K562 (cell line): ENCODE data around the gene IL18RAP. TPM values are rescaled to one million over a fixed set of nuclear protein-coding genes. Genes with fewer than 3 reads are reported as not detected.
A peak's percentile ranks its signal among the peaks of the same experiment; 100 is the strongest.

Experiments
- ATAC-seq: fragments of 200-7000 bp; cut with Tn5 transposase; 3 replicates; pipeline ENCODE4 v1.9.1; 2020; ENCODE audit warnings: moderate library complexity
- BruUV-seq: library from RNA; stranded (reverse); fragments of 400-500 nt; replicated peaks from 2 replicates; lab custom pipeline; 2021; lab: Mats Ljungman, UMichigan
- CTCF ChIA-PET: fragments of 300-600 bp; formaldehyde crosslinking; extraction: SDS; loops from one replicate; lab custom pipeline; 2021; ENCODE audit warnings: low intra/inter-chr PET ratio; lab: Yijun Ruan, JAX
- POLR2A ChIA-PET: fragments of 300-600, 350-650 bp; sonication (Branson Sonifier 250); formaldehyde crosslinking; extraction: SDS; loops from one replicate; lab custom pipeline; 2021; ENCODE audit warnings: antibody characterized with exemption, inconsistent platforms; lab: Yijun Ruan, JAX
- DNase-seq, 4 experiments: peaks; one replicate each; pipeline versions ENCODE4 v3.0.0 to v3.0.0-alpha.2; 2011 to 2018; ENCODE audit warnings: low spot score in 3 of 4, mixed read lengths in 3 of 4; ENCODE audit errors: extremely low read depth in 1 of 4
- FAIRE-seq: peaks from 2 replicates; lab custom pipeline; 2011; peaks lifted over from hg19 to GRCh38; lab: Jason Lieb, UNC
- H2AFZ ChIP-seq: 2 replicates; pipeline ENCODE4 v1.6.0; 2011; ENCODE audit warnings: low read depth, low read length, control low read depth, inconsistent platforms
- H3K27ac ChIP-seq: fragments of 200-600 bp; 3 replicates; pipeline ENCODE4 v1.8.0; 2011; ENCODE audit warnings: low read depth, mild to moderate bottlenecking, control low read depth, inconsistent platforms, low read length, moderate library complexity, mixed read lengths; ENCODE audit errors: extremely low read depth
- H3K27me3 ChIP-seq, 2 experiments: fragments of 300-600 bp in 1 of 2; 2 replicates in 1 of 2; 3 replicates in 1 of 2; pipeline versions ENCODE4 v1.6.0 to v1.8.0; 2011; ENCODE audit warnings: inconsistent platforms in 2 of 2, low read length in 2 of 2, mild to moderate bottlenecking in 1 of 2, mixed read lengths in 1 of 2, moderate library complexity in 1 of 2; ENCODE audit not compliant: control insufficient read depth in 2 of 2, insufficient read depth in 2 of 2
- H3K36me3 ChIP-seq: fragments of 300-600 bp; 3 replicates; pipeline ENCODE4 v1.8.0; 2011; ENCODE audit warnings: mild to moderate bottlenecking, low read length, inconsistent platforms; ENCODE audit not compliant: control insufficient read depth, insufficient read depth
- H3K4me1 ChIP-seq, 2 experiments: fragments of 200-600 bp in 1 of 2; replicated peaks in 1 of 2; 2 replicates in 1 of 2; 3 replicates in 1 of 2; pipeline versions ENCODE4 v1.5.1 to v1.8.0; 2011; ENCODE audit warnings: inconsistent platforms in 2 of 2, low read length in 2 of 2, mild to moderate bottlenecking in 1 of 2, mixed read lengths in 1 of 2, moderate library complexity in 1 of 2; ENCODE audit not compliant: control insufficient read depth in 2 of 2, insufficient read depth in 2 of 2
- H3K4me2 ChIP-seq: 2 replicates; pipeline ENCODE4 v1.6.1; 2011; ENCODE audit warnings: low read length, control low read depth, inconsistent platforms, mixed read lengths; ENCODE audit not compliant: insufficient read depth
- H3K4me3 ChIP-seq: fragments of 200-600 bp; sonication (generic), shearing (Covaris generic); 2 replicates; pipeline ENCODE4 v1.5.1; 2016; ENCODE audit warnings: control low read depth, inconsistent platforms
- H3K79me2 ChIP-seq: fragments of 200-600 bp; 3 replicates; pipeline ENCODE4 v1.8.0; 2011; ENCODE audit warnings: low read length, inconsistent platforms; ENCODE audit not compliant: control insufficient read depth, insufficient read depth
- H3K9ac ChIP-seq, 2 experiments: 2 replicates each; pipeline versions ENCODE4 v1.6.0 to v1.6.1; 2011; ENCODE audit warnings: low read depth in 2 of 2, low read length in 2 of 2, control low read depth in 1 of 2, inconsistent platforms in 1 of 2, mild to moderate bottlenecking in 1 of 2, mixed read lengths in 1 of 2; ENCODE audit not compliant: insufficient read depth in 1 of 2
- H3K9me1 ChIP-seq: one replicate; pipeline ENCODE4 v1.6.0; 2011; ENCODE audit warnings: inconsistent platforms, mild to moderate bottlenecking, low read length, moderate library complexity; ENCODE audit not compliant: control insufficient read depth, insufficient read depth
- H3K9me3 ChIP-seq: replicated peaks from 2 replicates; pipeline ENCODE4 v1.5.1; 2011; ENCODE audit warnings: low read depth, low read length, inconsistent platforms; ENCODE audit not compliant: control insufficient read depth, insufficient read depth
- H4K20me1 ChIP-seq: replicated peaks from 2 replicates; pipeline ENCODE4 v1.6.1; 2011; ENCODE audit warnings: low read length, inconsistent platforms, mixed read lengths; ENCODE audit not compliant: control insufficient read depth, insufficient read depth
- CHAMP1 ChIP-seq: fragments of 450-650 bp; IDR thresholded peaks from 2 replicates; pipeline ENCODE4 v1.6.1; 2016; ENCODE audit warnings: mild to moderate bottlenecking
- DDX20 ChIP-seq: fragments of 450-650 bp; IDR thresholded peaks from 2 replicates; pipeline ENCODE4 v1.6.1; 2016; ENCODE audit warnings: missing genetic modification characterization, low read depth, mild to moderate bottlenecking, missing compliant biosample characterization, moderate library complexity
- ELF1 ChIP-seq: fragments of 200-800 bp; sonication (Bioruptor generic); IDR thresholded peaks from 2 replicates; pipeline ENCODE4 v1.6.1; 2016; ENCODE audit warnings: missing genetic modification characterization, missing compliant biosample characterization
- HDAC8 ChIP-seq: fragments of 450-650 bp; IDR thresholded peaks from 2 replicates; pipeline ENCODE4 v1.6.1; 2016; ENCODE audit warnings: mild to moderate bottlenecking, missing genetic modification characterization, moderate library complexity, missing compliant biosample characterization
- MGA ChIP-seq: fragments of 450-650 bp; IDR thresholded peaks from 2 replicates; pipeline ENCODE4 v1.6.1; 2016; ENCODE audit warnings: mild to moderate bottlenecking, moderate library complexity
- PHF21A ChIP-seq: fragments of 450-650 bp; IDR thresholded peaks from 2 replicates; pipeline ENCODE4 v1.6.1; 2017; ENCODE audit warnings: low read depth, borderline replicate concordance
- SNAPC5 ChIP-seq: fragments of 250-450 bp; sonication (Bioruptor Pico); IDR thresholded peaks from 2 replicates; pipeline ENCODE4 v1.8.0; 2021; ENCODE audit warnings: moderate library complexity, mild to moderate bottlenecking, inconsistent platforms
- WGBS: fragments of 100-300 bp; shearing (Covaris generic); methylation state at CpG from one replicate; pipeline ENCODE4 v1.1.6; 2016; ENCODE audit warnings: low coverage, mixed read lengths; ENCODE audit not compliant: insufficient coverage; ENCODE audit errors: missing lambda C conversion rate; 5-methylcytosine and 5-hydroxymethylcytosine counted together
- in situ Hi-C: fragments of 300-500 bp; cut with MboI; formaldehyde crosslinking; loops from 4 replicates; pipeline ENCODE4 v1.15.0; 2018; ENCODE audit warnings: inconsistent platforms, mixed read lengths
- intact Hi-C: fragments of 100-400 bp; cut with micrococcal nuclease; formaldehyde crosslinking; loops from 2 replicates; pipeline ENCODE4 v1.14.2; 2022
- polyA plus RNA-seq, 8 experiments: library from polyadenylated mRNA; depleted of rRNA in 4 of 8; stranded (reverse) in 5 of 8; unstranded in 3 of 8; fragments of >200 nt; fragmentation: Nextera tagmentation in 2 of 8; fragmentation: Illumina TruSeq in 1 of 8; extraction: Ambion mirVana in 2 of 8; extraction: Trizol in 1 of 8; gene quantifications; 2 replicates each; pipeline versions ENCODE4 v1.2.1 to v1.2.3, GENCODE V29; 2011 to 2014; ENCODE audit warnings: inconsistent platforms in 1 of 8, missing spikeins in 1 of 8
- total RNA-seq, 7 experiments: library from RNA; depleted of rRNA in 6 of 7; stranded (reverse); fragments of >200 nt in 6 of 7; fragmentation: Illumina TruSeq in 2 of 7; extraction: Trizol in 2 of 7; gene quantifications; 2 replicates each; pipeline versions ENCODE4 v1.2.1 to v1.2.3, GENCODE V29; 2011 to 2021; ENCODE audit warnings: low replicate concordance in 1 of 7

Gene IL18RAP
- total and polyA plus RNA-seq, 9 of the 15 experiments (the other 6 are each of a cell fraction or from before 2014, with no cell fraction given), result 1.1 to 20.5 (median 5.8) TPM

- intact Hi-C loops, result no loop called here
- no peaks in the 10 kb centered on the region for H3K27me3 ChIP-seq
- no peaks in the 10 kb centered on the region for H3K79me2 ChIP-seq
- no peaks in the 10 kb centered on the region for H4K20me1 ChIP-seq
- no peak for ATAC-seq
- no peak for DNase-seq
- in situ Hi-C loops, result no loop called here
- no peaks in the 10 kb centered on the region for H3K36me3 ChIP-seq
- no peaks in the 10 kb centered on the region for H3K9me1 ChIP-seq
- no peaks in the 10 kb centered on the region for H3K9me3 ChIP-seq
- POLR2A ChIA-PET, result no interaction called here
- WGBS, result 55% methylated on average over 2 of the region's 2 CpGs
- no peak overlapping the region for H3K9ac ChIP-seq
- H3K4me1 ChIP-seq, result no peaks in the 10 kb centered on the region; a peak in 1 of 5 replicates
- no peak for FAIRE-seq
- H3K27ac ChIP-seq, result no peak overlapping the region
- H3K4me3 ChIP-seq, result no peak overlapping the region
- H2AFZ ChIP-seq, result no peak overlapping the region
- no TSS peak for BruUV-seq
- no peak overlapping the region for H3K4me2 ChIP-seq
- CTCF ChIA-PET, result no interaction called here
- TF ChIP-seq SNAPC5, result no peak
- 0 out of 2 replicates have a peak, but pooled peaks have one; percentile 27 for TF ChIP-seq ELF1 (tag)
- no peak for TF ChIP-seq CHAMP1
- no peak for TF ChIP-seq HDAC8 (tag)
- no peak for TF ChIP-seq DDX20 (tag)
- TF ChIP-seq PHF21A, result no peak
- no peak for TF ChIP-seq MGA
Observed at GRCh38 chr2:102401865-102402264, 21.1 kb upstream of the IL18RAP start.
